Right lobe of liver (tissue), 6 donors: ENCODE measurements around the gene NREP. TPM values are rescaled to one million over a fixed set of nuclear protein-coding genes. Genes with fewer than 3 reads are reported as not detected.

ENCODE experiments used
- ATAC-seq, 4 donors: fragments of 200-7000 bp; cut with Tn5 transposase; one replicate each; pipeline ENCODE4 v1.9.1; 2020; ENCODE audit warnings: mild to moderate bottlenecking in 4 of 4, moderate library complexity in 4 of 4
- DNase-seq, 3 donors: peaks; one replicate each; pipeline ENCODE4 v3.0.0-alpha.2; 2020
- H3K27ac ChIP-seq, 3 donors: fragments of 200-600 bp; one replicate each; pipeline ENCODE4 v1.8.0; 2022
- H3K27me3 ChIP-seq, 2 donors: fragments of 200-600 bp; one replicate each; pipeline ENCODE4 v1.8.0; 2022
- H3K36me3 ChIP-seq, 4 donors: fragments of 200-600 bp; sonication (generic) in 1 of 4; one replicate each; pipeline versions ENCODE4 v1.5.1 to v1.8.0; 2017 to 2022; ENCODE audit warnings: control low read depth in 1 of 4
- H3K4me1 ChIP-seq, 4 donors: fragments of 200-600 bp; sonication (generic) in 1 of 4; one replicate each; pipeline versions ENCODE4 v1.5.1 to v1.8.0; 2017 to 2022; ENCODE audit warnings: control low read depth in 1 of 4
- H3K4me3 ChIP-seq, 3 donors: fragments of 200-600 bp; one replicate each; pipeline ENCODE4 v1.8.0; 2022
- H3K9me3 ChIP-seq, 4 donors: fragments of 200-600 bp; sonication (generic) in 1 of 4; one replicate each; pipeline versions ENCODE4 v1.5.1 to v1.8.0; 2017 to 2022; ENCODE audit warnings: control low read depth in 1 of 4
- POLR2A ChIP-seq: fragments of 450-650 bp; IDR thresholded peaks from one replicate; pipeline ENCODE4 v1.6.1; 2017; ENCODE audit warnings: antibody characterized with exemption, mild to moderate bottlenecking
- WGBS: methylation state at CpG from one replicate; pipeline ENCODE4 v1.1.6; 2018; ENCODE audit warnings: low coverage, low lambda C conversion rate; ENCODE audit not compliant: insufficient coverage; ENCODE audit errors: missing lambda C conversion rate; 5-methylcytosine and 5-hydroxymethylcytosine counted together
- intact Hi-C, 2 donors: fragments of 100-400 bp; cut with DNase I; formaldehyde crosslinking; loops; one replicate each; pipeline versions ENCODE4 v1.11.2 to v1.14.1; 2022
- long read RNA-seq: library from polyadenylated mRNA; unstranded; transcript quantifications from one replicate; pipeline ENCODE4 v2.0.0, GENCODE V29; 2019
- total RNA-seq, 6 experiments: library from RNA; depleted of rRNA in 2 of 6; stranded (reverse); fragments of >200 nt in 2 of 6; fragmentation: NEBNext Ultra II Directional in 3 of 6; extraction: Animal tissue kit (Norgen Biotek cat#: 25700) in 3 of 6; gene quantifications; one replicate each; pipeline versions ENCODE4 v1.1.0 to v1.2.4, GENCODE V29; 2016 to 2023
- TF ChIP-seq, protein P1 (sequence below), 4 donors: fragments of 200-600 bp in 3 of 4; fragments of 450-650 bp in 1 of 4; IDR thresholded peaks; one replicate each; pipeline versions ENCODE4 v1.5.1 to v1.8.0; 2016 to 2022; ENCODE audit warnings: antibody characterized with exemption in 4 of 4, mild to moderate bottlenecking in 2 of 4
- donor health status: DM: no; HTN: yes; CAD: no.
- donor health status: DM: no; HTN: no; CAD: no.
- donor health status: DM: no; HTN: no; CAD: no.
- donor health status: DM: no; HTN: yes; CAD: no.
- donor health status: DM: no; HTN: yes; CAD: no.

Gene NREP, protein sequence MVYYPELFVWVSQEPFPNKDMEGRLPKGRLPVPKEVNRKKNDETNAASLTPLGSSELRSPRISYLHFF
- total RNA-seq, result 10 to 100 TPM in 1 of 6 experiments, 1 to 10 TPM in 5; 2.2 to 24.6 (median 7.7) TPM
- long read RNA-seq, partial matches to known transcripts, result 1 of 4 reads
- long read RNA-seq, other reads (novel, unspliced or antisense), result 0 of 4 reads

GRCh38 chr5:111756581-111757354 lies at the start of gene NREP:
NREP (minus strand) TSS chr5:111757194; CDS start chr5:111755772, 1,422 bp downstream.
- TF ChIP-seq, protein P1, sequence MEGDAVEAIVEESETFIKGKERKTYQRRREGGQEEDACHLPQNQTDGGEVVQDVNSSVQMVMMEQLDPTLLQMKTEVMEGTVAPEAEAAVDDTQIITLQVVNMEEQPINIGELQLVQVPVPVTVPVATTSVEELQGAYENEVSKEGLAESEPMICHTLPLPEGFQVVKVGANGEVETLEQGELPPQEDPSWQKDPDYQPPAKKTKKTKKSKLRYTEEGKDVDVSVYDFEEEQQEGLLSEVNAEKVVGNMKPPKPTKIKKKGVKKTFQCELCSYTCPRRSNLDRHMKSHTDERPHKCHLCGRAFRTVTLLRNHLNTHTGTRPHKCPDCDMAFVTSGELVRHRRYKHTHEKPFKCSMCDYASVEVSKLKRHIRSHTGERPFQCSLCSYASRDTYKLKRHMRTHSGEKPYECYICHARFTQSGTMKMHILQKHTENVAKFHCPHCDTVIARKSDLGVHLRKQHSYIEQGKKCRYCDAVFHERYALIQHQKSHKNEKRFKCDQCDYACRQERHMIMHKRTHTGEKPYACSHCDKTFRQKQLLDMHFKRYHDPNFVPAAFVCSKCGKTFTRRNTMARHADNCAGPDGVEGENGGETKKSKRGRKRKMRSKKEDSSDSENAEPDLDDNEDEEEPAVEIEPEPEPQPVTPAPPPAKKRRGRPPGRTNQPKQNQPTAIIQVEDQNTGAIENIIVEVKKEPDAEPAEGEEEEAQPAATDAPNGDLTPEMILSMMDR (IDR thresholded peaks at IDR 0.05), result no peak
- no peak for TF ChIP-seq POLR2A
- ATAC-seq, result peak; percentile 25 to 44 (median 30)
- peak within 1 kb of the TSS; percentile 84 to 92 (median 86) for H3K27ac ChIP-seq
- peaks cover 0 to 15% (median 0%) of the 10 kb centered on the region in 4 donors for H3K4me1 ChIP-seq
- H3K36me3 ChIP-seq, result no peaks in the 10 kb centered on the region
- WGBS, result 3% methylated on average over 12 of the region's 12 CpGs
- peak in 2 of 3 donors; percentile 37 to 59 for DNase-seq
- H3K27me3 ChIP-seq, result no peaks in the 10 kb centered on the region
- intact Hi-C loops, result no loop called here
- H3K9me3 ChIP-seq, result no peaks in the 10 kb centered on the region
- peak within 1 kb of the TSS; percentile 52 to 72 (median 69) for H3K4me3 ChIP-seq

GRCh38 chr5:111806753-111807152 lies 49.8 kb upstream of the NREP start:
- Histone ChIP-seq H3K9me3 (no peaks in the 10 kb centered on the region), H3K27me3 (no peaks in the 10 kb centered on the region), H3K4me1 (peaks cover 0 to 9% (median 0%) of the 10 kb centered on the region in 4 donors), H3K36me3 (no peaks in the 10 kb centered on the region), H3K27ac (no peak overlapping the region), H3K4me3 (no peak overlapping the region)
- WGBS, result 86% methylated on average over 2 of the region's 2 CpGs
- DNase-seq (no peak), ATAC-seq (no peak)
- no peak for TF ChIP-seq POLR2A
- TF ChIP-seq, protein P1 (IDR thresholded peaks at IDR 0.05), result no peak
- intact Hi-C loops, result no loop called here

DNA sequence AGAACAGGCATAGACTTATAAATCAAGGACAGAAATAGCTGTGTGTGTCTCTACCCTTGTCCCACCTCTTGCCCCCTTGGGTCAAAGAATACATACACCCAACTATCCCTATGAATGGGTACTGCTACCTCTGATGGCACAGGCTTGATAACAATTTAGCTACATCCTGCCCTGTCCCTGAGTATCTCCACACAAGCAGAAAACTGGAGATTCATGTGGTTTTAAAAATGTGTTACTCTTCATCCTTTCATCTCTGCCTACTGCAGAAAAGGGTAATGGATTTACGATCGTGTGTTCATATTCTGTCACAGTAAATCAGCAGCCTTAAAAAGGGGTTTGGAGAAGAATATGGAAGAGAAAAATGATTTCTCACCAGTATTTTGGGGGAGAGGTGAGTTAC lies 49.2 kb upstream of the NREP start:
- no peaks in the 10 kb centered on the region for H3K9me3 ChIP-seq
- DNase-seq (no peak), ATAC-seq (no peak)
- no peak overlapping the region for H3K4me3 ChIP-seq
- peaks cover 0 to 9% (median 0%) of the 10 kb centered on the region in 4 donors for H3K4me1 ChIP-seq
- H3K27ac ChIP-seq, result no peak overlapping the region
- H3K27me3 ChIP-seq, result no peaks in the 10 kb centered on the region
- 77% methylated on average over 2 of the region's 2 CpGs for WGBS
- TF ChIP-seq, protein P1 (IDR thresholded peaks at IDR 0.05), result no peak
- TF ChIP-seq POLR2A, result no peak
- H3K36me3 ChIP-seq, result no peaks in the 10 kb centered on the region
- intact Hi-C loops, result no loop called here

GRCh38 chr5:111805071-111805470 lies 48.1 kb upstream of the NREP start:
- TF ChIP-seq, protein P1 (IDR thresholded peaks at IDR 0.05), result no peak
- no peak for TF ChIP-seq POLR2A

More at GRCh38 chr5:111805071-111805470, 48.1 kb upstream of the NREP start:
- 89% methylated on average over 2 of the region's 2 CpGs for WGBS
- DNase-seq (no peak), ATAC-seq (no peak)
- H3K36me3 ChIP-seq, result no peaks in the 10 kb centered on the region
- intact Hi-C loops, result no loop called here
- no peak overlapping the region for H3K27ac ChIP-seq
- no peak overlapping the region for H3K4me3 ChIP-seq
- no peaks in the 10 kb centered on the region for H3K27me3 ChIP-seq
- no peaks in the 10 kb centered on the region for H3K9me3 ChIP-seq
- peaks cover 0 to 8% (median 0%) of the 10 kb centered on the region in 4 donors for H3K4me1 ChIP-seq
